GM12874 (cell line): ENCODE data around the gene CCDC196.
A peak's percentile ranks its signal among the peaks of the same experiment; 100 is the strongest.

Experiments used
- CTCF ChIP-seq: IDR thresholded peaks from 2 replicates; pipeline ENCODE4 v1.5.1; 2011; ENCODE audit warnings: low read depth, mild to moderate bottlenecking, control low read depth, low read length, moderate library complexity; ENCODE audit not compliant: insufficient read depth

The CCDC196 gene

DNA sequence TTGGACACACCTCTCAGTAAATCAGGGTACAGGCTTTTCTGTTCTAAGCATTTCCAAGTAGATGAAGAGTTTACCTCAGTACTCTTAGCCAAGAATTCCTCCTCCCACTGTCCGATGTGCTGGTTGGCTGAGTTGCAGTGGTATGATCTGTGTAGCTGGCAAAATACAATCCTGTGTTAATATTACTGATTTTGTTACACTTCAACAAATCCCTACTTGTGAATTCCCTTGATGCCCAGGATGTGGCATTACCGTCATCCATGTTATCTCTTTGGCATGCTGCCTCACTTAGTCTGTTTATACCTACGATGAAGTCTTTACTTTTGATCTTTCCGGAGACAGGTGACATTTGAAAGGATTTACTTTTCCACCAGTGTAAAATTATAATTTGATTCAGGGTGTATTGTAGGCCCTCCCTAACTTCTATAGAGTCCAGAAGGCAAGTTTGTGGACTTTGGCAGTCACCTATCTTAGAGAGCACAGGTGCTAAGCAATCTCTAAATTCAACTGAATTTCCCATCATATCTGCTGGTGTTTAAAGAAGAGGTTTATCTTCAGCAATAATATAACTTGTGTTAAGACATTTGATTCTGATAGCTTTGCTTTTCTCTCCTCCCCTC is 10.1 kb downstream of the CCDC196 start:
- no peak for TF ChIP-seq CTCF

DNA sequence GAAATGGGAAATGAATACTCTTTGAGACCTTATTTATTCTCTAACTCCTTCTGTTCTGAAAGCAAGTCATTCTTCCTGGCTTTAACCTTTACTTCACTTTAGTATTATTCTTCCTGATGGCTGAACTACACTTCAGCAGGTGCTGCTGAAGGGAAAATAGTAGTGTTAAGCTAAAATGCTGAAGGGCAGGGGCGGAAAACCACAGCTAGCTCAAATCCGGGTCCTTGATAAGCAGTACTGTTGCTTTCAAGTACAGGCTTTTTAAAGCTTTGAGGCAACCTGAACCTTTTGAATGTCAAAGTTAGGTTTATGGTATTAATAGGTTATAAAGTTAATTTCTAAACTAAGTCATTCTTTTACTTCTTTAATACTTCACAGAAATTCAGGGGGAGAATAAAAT is 10.7 kb downstream of the CCDC196 start:
- no peak for TF ChIP-seq CTCF

- TF ChIP-seq CTCF: no peak
These were observed 12.1 kb downstream of the CCDC196 start for GRCh38 chr14:66498311-66498710.

DNA sequence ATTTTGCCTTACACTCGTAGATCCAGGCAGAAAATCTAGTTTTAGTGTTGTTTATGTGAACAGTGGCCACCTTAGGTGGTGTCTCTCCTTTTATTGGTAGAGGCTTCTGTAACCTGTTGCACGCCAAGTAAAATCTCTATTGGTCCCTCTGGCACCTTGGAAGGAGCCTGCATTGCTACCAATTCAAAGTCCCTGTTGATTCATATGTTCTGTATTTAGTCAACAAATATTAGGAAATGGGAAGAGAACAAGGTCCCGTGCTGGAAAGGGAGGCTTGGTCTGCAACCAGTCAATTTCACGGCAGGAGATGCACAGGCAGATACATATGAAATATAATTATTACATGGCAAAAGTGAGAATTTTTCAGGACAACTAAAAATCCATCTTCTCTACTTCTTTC is 15.4 kb downstream of the CCDC196 start:
- no peak for TF ChIP-seq CTCF

DNA sequence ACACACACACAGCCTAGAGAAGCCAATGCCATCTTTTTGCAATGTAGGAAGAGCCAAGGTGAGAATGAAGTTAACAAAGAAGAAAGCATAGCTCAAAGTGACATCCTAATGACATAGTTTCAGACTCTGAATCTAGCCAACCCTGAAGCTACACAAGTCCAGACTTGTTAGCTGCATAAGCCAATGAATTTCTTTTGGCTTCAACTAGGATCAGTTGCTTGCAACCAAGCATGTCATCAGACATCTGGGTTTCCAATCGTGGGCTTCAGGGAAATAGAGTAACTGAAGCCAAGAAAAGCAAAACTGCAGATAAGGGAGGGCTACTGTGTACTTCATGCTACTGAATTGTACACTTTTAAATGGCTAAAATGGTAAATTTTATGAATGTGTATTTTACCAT is 17.4 kb downstream of the CCDC196 start:
- TF ChIP-seq CTCF: no peak

- TF ChIP-seq CTCF: no peak
These were observed 21.1 kb downstream of the CCDC196 start for GRCh38 chr14:66507181-66507721.

DNA sequence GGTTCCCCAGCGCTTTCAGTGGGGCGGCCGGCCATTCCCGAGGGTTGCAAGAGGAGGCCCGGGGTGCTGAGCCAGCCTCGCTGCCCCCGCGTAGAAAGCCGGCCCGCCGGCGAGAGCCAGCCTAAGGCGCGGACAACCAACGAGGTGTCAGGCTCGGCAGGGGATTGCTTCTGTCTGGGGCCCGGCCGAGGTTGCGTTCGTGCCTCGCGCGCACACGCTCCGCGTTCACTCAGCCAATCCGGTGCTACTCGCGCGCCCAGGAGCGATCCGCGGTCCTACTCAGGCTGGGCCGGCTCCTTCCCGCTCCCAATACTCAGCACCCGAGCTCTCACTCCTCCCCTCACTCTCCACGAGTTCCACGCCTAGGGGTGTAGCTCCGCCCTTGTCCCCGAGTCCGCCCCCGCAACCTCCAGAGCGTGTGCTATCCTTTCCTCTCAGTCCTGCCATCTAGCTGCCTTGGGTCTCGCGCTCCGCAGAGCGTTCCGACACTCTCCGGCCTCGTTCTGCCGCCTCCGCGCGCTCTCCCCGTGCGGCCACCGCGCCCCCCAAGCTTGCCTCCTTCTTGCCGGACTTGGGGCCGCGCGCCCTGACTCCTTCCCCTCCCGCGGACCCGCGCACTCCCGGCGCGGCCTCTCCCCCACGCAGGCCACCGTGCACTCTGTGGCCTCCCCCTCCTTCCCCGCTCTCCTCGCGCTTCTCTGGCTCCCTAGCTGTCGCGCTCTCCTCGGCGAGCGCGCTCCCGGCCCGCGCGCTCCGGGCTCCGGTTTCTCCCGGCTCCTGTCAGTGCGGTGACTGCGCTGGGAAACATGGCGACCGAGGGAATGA is 21.8 kb downstream of the CCDC196 start, which contains the start of gene GPHN:
GPHN (plus strand) TSS at position 426 of the 825 bp plus-strand sequence.
- TF ChIP-seq CTCF: 0 out of 2 replicates have a peak, but pooled peaks have one; percentile 16
